GM23338 (cell line): Measurements from ENCODE around the gene ASPDH. TPM values are rescaled to one million over a fixed set of nuclear protein-coding genes. Genes with fewer than 3 reads are reported as not detected.
A peak's percentile ranks its signal among the peaks of the same experiment; 100 is the strongest.

Source experiments
- ATAC-seq: fragments of 200-7000 bp; cut with Tn5 transposase; 3 replicates; pipeline ENCODE4 v1.9.1; 2020
- DNase-seq: peaks from one replicate; pipeline ENCODE4 v3.0.0-alpha.2; 2015; ENCODE audit warnings: low spot score
- H2AFZ ChIP-seq: fragments of 200-600 bp; sonication (generic); 2 replicates; pipeline ENCODE4 v1.8.0; 2016; ENCODE audit warnings: antibody characterized with exemption, mild to moderate bottlenecking, moderate library complexity
- H3F3A ChIP-seq: fragments of 200-600 bp; sonication (generic); replicated peaks from 2 replicates; pipeline ENCODE4 v1.8.0; 2017; ENCODE audit warnings: antibody characterized with exemption, mixed run types, low read depth
- H3K27ac ChIP-seq: fragments of 200-600 bp; sonication (generic); 2 replicates; pipeline ENCODE4 v1.6.1; 2016; ENCODE audit warnings: low read depth
- H3K27me3 ChIP-seq: fragments of 200-600 bp; sonication (generic); 2 replicates; pipeline ENCODE4 v1.8.0; 2016; ENCODE audit warnings: mild to moderate bottlenecking, mixed run types, moderate library complexity; ENCODE audit not compliant: insufficient read depth
- H3K36me3 ChIP-seq: fragments of 200-600 bp; sonication (generic); 2 replicates; pipeline ENCODE4 v1.8.0; 2016; ENCODE audit warnings: mild to moderate bottlenecking; ENCODE audit not compliant: insufficient read depth
- H3K4me1 ChIP-seq: fragments of 200-600 bp; sonication (generic); 2 replicates; pipeline ENCODE4 v1.8.0; 2016; ENCODE audit warnings: mild to moderate bottlenecking, moderate library complexity; ENCODE audit not compliant: insufficient read depth
- H3K4me2 ChIP-seq: fragments of 200-600 bp; sonication (generic); 2 replicates; pipeline ENCODE4 v1.7.1; 2017; ENCODE audit warnings: mixed run types
- H3K4me3 ChIP-seq: fragments of 200-600 bp; sonication (generic); 2 replicates; pipeline ENCODE4 v1.6.1; 2016; ENCODE audit warnings: mixed run types
- H3K79me2 ChIP-seq: fragments of 200-600 bp; sonication (generic); replicated peaks from 2 replicates; pipeline ENCODE4 v1.8.0; 2017; ENCODE audit warnings: mild to moderate bottlenecking; ENCODE audit not compliant: insufficient read depth
- H3K9me2 ChIP-seq: fragments of 200-600 bp; sonication (generic); 2 replicates; pipeline ENCODE4 v1.8.0; 2017; ENCODE audit not compliant: insufficient read depth
- H4K20me1 ChIP-seq: fragments of 200-600 bp; sonication (generic); replicated peaks from 2 replicates; pipeline ENCODE4 v1.8.0; 2017; ENCODE audit warnings: mild to moderate bottlenecking; ENCODE audit not compliant: insufficient read depth
- H3K27ac Mint-ChIP-seq: 2 replicates; pipeline ENCODE4 v1.8.0; 2020; ENCODE audit warnings: inconsistent platforms, mild to moderate bottlenecking, moderate library complexity, mixed read lengths
- H3K27me3 Mint-ChIP-seq: 3 replicates; pipeline ENCODE4 v1.8.0; 2022; ENCODE audit warnings: low read depth, mild to moderate bottlenecking, moderate library complexity, mixed read lengths, inconsistent platforms; ENCODE audit not compliant: insufficient read depth, poor library complexity
- H3K36me3 Mint-ChIP-seq: 3 replicates; pipeline ENCODE4 v1.8.0; 2021; ENCODE audit warnings: low read depth, mild to moderate bottlenecking, inconsistent platforms, moderate library complexity, mixed read lengths
- H3K4me1 Mint-ChIP-seq: 3 replicates; pipeline ENCODE4 v1.8.0; 2020; ENCODE audit warnings: mild to moderate bottlenecking, inconsistent platforms, mixed read lengths
- H3K4me3 Mint-ChIP-seq: 3 replicates; pipeline ENCODE4 v1.8.0; 2021; ENCODE audit warnings: moderate library complexity, mild to moderate bottlenecking, inconsistent platforms, mixed read lengths
- H3K9me3 Mint-ChIP-seq: 3 replicates; pipeline ENCODE4 v1.8.0; 2020; ENCODE audit warnings: moderate library complexity, mild to moderate bottlenecking, inconsistent platforms, mixed read lengths
- CREB1 ChIP-seq: fragments of 250-450 bp; sonication (Bioruptor Pico); IDR thresholded peaks from 2 replicates; pipeline ENCODE4 v1.5.0; 2020; ENCODE audit warnings: low read depth, mild to moderate bottlenecking, moderate library complexity
- polyA plus RNA-seq: library from polyadenylated mRNA; unstranded; fragments of >200 nt; fragmentation: Nextera tagmentation; extraction: Ambion mirVana; gene quantifications from 2 replicates; pipeline ENCODE4 v1.2.1, GENCODE V29; 2016
- total RNA-seq: library from RNA; depleted of rRNA; stranded (reverse); fragments of >200 nt; shearing (Covaris generic); gene quantifications from 2 replicates; pipeline ENCODE4 v1.2.3, GENCODE V29; 2014
- TF ChIP-seq, protein P1 (sequence below): fragments of 250-450 bp; sonication (Bioruptor Pico); IDR thresholded peaks from 2 replicates; pipeline ENCODE4 v1.5.0; 2020; ENCODE audit warnings: mild to moderate bottlenecking, moderate library complexity
- TF ChIP-seq, protein P2 (sequence below), 2 experiments: fragments of 200-600 bp in 1 of 2; sonication (generic) in 1 of 2; conservative IDR thresholded peaks; 2 replicates each; pipeline versions ENCODE4 v1.5.1 to v1.6.1; 2016 to 2017; ENCODE audit warnings: antibody characterized with exemption in 2 of 2, low read depth in 2 of 2, mild to moderate bottlenecking in 2 of 2, moderate library complexity in 1 of 2

Gene ASPDH
- total and polyA plus RNA-seq, 2 experiments from 2014 or later: not detected

DNA sequence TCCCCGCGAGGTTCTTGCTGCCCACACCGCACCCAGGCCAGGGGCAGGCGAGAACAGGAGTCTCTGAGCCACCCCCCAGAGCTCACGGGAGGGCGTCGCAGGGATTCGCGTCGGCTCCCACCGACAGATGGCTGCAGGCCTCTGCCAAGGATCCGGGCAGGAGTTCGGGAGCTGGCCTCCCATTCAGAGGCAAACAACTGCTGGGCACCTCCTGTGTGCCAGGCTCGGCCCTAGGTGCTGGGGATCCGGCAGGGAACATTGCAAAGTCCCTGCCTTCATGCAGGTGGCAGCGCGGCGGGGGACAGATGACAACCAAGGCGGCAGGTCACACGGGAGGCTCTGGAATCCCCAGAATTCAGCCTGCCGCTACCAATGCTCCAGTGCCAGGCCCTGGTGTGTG is 29.2 kb upstream of the ASPDH start (continued):
- TF ChIP-seq, protein P1, sequence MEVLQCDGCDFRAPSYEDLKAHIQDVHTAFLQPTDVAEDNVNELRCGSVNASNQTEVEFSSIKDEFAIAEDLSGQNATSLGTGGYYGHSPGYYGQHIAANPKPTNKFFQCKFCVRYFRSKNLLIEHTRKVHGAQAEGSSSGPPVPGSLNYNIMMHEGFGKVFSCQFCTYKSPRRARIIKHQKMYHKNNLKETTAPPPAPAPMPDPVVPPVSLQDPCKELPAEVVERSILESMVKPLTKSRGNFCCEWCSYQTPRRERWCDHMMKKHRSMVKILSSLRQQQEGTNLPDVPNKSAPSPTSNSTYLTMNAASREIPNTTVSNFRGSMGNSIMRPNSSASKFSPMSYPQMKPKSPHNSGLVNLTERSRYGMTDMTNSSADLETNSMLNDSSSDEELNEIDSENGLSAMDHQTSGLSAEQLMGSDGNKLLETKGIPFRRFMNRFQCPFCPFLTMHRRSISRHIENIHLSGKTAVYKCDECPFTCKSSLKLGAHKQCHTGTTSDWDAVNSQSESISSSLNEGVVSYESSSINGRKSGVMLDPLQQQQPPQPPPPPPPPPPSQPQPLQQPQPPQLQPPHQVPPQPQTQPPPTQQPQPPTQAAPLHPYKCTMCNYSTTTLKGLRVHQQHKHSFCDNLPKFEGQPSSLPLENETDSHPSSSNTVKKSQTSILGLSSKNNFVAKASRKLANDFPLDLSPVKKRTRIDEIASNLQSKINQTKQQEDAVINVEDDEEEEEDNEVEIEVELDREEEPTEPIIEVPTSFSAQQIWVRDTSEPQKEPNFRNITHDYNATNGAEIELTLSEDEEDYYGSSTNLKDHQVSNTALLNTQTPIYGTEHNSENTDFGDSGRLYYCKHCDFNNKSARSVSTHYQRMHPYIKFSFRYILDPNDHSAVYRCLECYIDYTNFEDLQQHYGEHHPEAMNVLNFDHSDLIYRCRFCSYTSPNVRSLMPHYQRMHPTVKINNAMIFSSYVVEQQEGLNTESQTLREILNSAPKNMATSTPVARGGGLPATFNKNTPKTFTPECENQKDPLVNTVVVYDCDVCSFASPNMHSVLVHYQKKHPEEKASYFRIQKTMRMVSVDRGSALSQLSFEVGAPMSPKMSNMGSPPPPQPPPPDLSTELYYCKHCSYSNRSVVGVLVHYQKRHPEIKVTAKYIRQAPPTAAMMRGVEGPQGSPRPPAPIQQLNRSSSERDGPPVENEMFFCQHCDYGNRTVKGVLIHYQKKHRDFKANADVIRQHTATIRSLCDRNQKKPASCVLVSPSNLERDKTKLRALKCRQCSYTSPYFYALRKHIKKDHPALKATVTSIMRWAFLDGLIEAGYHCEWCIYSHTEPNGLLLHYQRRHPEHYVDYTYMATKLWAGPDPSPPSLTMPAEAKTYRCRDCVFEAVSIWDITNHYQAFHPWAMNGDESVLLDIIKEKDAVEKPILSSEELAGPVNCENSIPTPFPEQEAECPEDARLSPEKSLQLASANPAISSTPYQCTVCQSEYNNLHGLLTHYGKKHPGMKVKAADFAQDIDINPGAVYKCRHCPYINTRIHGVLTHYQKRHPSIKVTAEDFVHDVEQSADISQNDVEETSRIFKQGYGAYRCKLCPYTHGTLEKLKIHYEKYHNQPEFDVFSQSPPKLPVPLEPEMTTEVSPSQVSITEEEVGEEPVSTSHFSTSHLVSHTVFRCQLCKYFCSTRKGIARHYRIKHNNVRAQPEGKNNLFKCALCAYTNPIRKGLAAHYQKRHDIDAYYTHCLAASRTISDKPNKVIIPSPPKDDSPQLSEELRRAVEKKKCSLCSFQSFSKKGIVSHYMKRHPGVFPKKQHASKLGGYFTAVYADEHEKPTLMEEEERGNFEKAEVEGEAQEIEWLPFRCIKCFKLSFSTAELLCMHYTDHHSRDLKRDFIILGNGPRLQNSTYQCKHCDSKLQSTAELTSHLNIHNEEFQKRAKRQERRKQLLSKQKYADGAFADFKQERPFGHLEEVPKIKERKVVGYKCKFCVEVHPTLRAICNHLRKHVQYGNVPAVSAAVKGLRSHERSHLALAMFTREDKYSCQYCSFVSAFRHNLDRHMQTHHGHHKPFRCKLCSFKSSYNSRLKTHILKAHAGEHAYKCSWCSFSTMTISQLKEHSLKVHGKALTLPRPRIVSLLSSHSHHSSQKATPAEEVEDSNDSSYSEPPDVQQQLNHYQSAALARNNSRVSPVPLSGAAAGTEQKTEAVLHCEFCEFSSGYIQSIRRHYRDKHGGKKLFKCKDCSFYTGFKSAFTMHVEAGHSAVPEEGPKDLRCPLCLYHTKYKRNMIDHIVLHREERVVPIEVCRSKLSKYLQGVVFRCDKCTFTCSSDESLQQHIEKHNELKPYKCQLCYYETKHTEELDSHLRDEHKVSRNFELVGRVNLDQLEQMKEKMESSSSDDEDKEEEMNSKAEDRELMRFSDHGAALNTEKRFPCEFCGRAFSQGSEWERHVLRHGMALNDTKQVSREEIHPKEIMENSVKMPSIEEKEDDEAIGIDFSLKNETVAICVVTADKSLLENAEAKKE (CRISPR knock-in tag): no peak

DNA sequence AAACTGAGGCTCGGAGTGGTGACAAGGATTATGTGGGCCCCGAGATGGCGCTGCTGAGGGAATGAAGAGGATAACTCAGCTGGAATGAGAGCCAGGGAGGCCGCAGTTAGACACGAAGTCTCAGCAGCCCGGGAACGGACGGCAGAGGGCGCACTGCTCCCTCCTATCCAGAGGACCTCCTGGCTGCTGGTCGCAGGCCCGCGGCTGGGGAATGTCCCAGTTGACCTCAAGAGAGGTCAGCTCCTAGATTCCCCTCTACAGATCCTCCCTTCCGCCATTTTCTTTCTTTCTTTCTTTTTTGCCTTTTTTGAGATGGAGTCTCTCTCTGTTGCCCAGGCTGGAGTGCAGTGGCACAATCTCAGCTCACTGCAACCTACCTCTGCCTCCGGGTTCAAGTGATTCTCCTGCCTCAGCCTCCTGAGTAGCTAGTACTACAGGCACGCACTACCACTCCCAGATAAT is 24.1 kb upstream of the ASPDH start:
- Histone ChIP-seq H3F3A (no peaks in the 10 kb centered on the region; the same call in 1 of the 2 replicates), H3K9me2 (0 out of 2 replicates have a peak, but pooled peaks cover 3% of the 10 kb centered on the region), H3K27ac (no peak overlapping the region), H3K4me1 (no peaks in the 10 kb centered on the region), H3K4me3 (no peak overlapping the region), H3K4me2 (no peak overlapping the region), H4K20me1 (no peaks in the 10 kb centered on the region), H2AFZ (no peak overlapping the region), H3K36me3 (no peaks in the 10 kb centered on the region), H3K79me2 (no peaks in the 10 kb centered on the region), H3K27me3 (no peaks in the 10 kb centered on the region)
- no peak overlapping the region for H3K4me3 Mint-ChIP-seq
- peaks cover 93% of the 10 kb centered on the region for H3K9me3 Mint-ChIP-seq
- H3K27me3 Mint-ChIP-seq: peaks cover 2% of the 10 kb centered on the region
- H3K36me3 Mint-ChIP-seq: peaks cover 36% of the 10 kb centered on the region
- H3K4me1 Mint-ChIP-seq: no peaks in the 10 kb centered on the region
- TF ChIP-seq CREB1: no peak
- TF ChIP-seq, protein P2, sequence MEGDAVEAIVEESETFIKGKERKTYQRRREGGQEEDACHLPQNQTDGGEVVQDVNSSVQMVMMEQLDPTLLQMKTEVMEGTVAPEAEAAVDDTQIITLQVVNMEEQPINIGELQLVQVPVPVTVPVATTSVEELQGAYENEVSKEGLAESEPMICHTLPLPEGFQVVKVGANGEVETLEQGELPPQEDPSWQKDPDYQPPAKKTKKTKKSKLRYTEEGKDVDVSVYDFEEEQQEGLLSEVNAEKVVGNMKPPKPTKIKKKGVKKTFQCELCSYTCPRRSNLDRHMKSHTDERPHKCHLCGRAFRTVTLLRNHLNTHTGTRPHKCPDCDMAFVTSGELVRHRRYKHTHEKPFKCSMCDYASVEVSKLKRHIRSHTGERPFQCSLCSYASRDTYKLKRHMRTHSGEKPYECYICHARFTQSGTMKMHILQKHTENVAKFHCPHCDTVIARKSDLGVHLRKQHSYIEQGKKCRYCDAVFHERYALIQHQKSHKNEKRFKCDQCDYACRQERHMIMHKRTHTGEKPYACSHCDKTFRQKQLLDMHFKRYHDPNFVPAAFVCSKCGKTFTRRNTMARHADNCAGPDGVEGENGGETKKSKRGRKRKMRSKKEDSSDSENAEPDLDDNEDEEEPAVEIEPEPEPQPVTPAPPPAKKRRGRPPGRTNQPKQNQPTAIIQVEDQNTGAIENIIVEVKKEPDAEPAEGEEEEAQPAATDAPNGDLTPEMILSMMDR (conservative IDR thresholded peaks at IDR 0.05; ENCODE audit: low read depth in 2 of 2): peak; percentile 96 to 97
- ATAC-seq (no peak), DNase-seq (peak; percentile 99)
- H3K27ac Mint-ChIP-seq: no peak overlapping the region
